ENCODE results near the gene RNF14. TPM values are rescaled to one million over a fixed set of nuclear protein-coding genes. Genes with fewer than 3 reads are reported as not detected.

Gene RNF14
- total RNA-seq, 1 donor from 2014 or later = 51.6 TPM

- Histone ChIP-seq H3K4me1 (no peaks in the 10 kb centered on the region), H3K36me3 (peaks cover 56% of the 10 kb centered on the region), H3K27me3 (no peaks in the 10 kb centered on the region), H3K4me3 (no peak overlapping the region), H3K27ac (no peak overlapping the region), H3K9me3 (no peaks in the 10 kb centered on the region)
- DNase-seq (no peak), ATAC-seq (no peak)
- intact Hi-C loops (cut with DNase I) = no loop called here
- no peak for TF ChIP-seq CTCF (IDR thresholded peaks at IDR 0.05)
Observed at GRCh38 chr5:141997358-141997960, 28.6 kb downstream of the RNF14 start.

DNA sequence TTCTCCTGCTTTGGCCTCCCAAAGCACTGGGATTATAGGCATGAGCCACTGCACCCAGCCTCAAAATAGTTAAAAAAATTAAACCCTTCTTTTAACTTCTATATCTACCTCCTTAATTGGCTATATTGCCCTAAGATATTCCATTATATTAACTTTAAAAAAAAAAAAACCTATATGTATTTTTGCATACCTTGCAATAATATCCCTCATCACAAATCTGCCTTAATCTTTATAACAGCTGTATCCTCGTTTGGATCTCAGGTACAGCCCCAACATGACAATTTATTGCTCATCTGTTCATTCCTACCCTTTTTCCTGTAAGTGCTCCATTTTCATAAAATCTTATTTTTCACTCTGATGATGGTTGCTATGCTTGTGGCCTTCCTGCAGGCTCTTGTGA lies 31.3 kb downstream of the RNF14 start:
- H3K4me3 ChIP-seq = no peak overlapping the region
- H3K9me3 ChIP-seq = no peaks in the 10 kb centered on the region
- ATAC-seq (no peak), DNase-seq (no peak)
- no peak overlapping the region for H3K27ac ChIP-seq
- H3K27me3 ChIP-seq = no peaks in the 10 kb centered on the region
- no peaks in the 10 kb centered on the region for H3K4me1 ChIP-seq
- peaks cover 62% of the 10 kb centered on the region for H3K36me3 ChIP-seq
- no peak for TF ChIP-seq CTCF (IDR thresholded peaks at IDR 0.05)
- intact Hi-C loops (cut with DNase I) = no loop called here

GRCh38 chr5:142000704-142001484 lies 32.0 kb downstream of the RNF14 start:
- DNase-seq (no peak), ATAC-seq (peak; percentile 31)
- H3K4me3 ChIP-seq = no peak overlapping the region
- TF ChIP-seq CTCF (IDR thresholded peaks at IDR 0.05) = peak; percentile 19
- H3K9me3 ChIP-seq = no peaks in the 10 kb centered on the region
- intact Hi-C loops (cut with DNase I) = no loop called here
- H3K36me3 ChIP-seq = peaks cover 62% of the 10 kb centered on the region
- no peaks in the 10 kb centered on the region for H3K4me1 ChIP-seq
- no peak overlapping the region for H3K27ac ChIP-seq
- no peaks in the 10 kb centered on the region for H3K27me3 ChIP-seq

GRCh38 chr5:142003266-142003800 lies 34.4 kb downstream of the RNF14 start:
- peaks cover 75% of the 10 kb centered on the region for H3K36me3 ChIP-seq
- no peaks in the 10 kb centered on the region for H3K27me3 ChIP-seq
- intact Hi-C loops (cut with DNase I) = no loop called here

More at GRCh38 chr5:142003266-142003800, 34.4 kb downstream of the RNF14 start:
- no peak for TF ChIP-seq CTCF (IDR thresholded peaks at IDR 0.05)
- no peaks in the 10 kb centered on the region for H3K4me1 ChIP-seq
- no peak for ATAC-seq
- H3K4me3 ChIP-seq = no peak overlapping the region
- H3K27ac ChIP-seq = no peak overlapping the region
- no peak for DNase-seq
- H3K9me3 ChIP-seq = no peaks in the 10 kb centered on the region

Measured in upper lobe of right lung (tissue), 1 donor.